DMS 273 treated with DMSO at 0.1 percent for 48 hours (cell line): ENCODE data around the gene RMI2.
"Not testable (repeated sequence)": the region's sequence is repeated elsewhere in the genome, so short reads cannot be mapped to it uniquely, and the experiment has no call there.

Experiments used
- DNase-seq: peaks from one replicate; lab custom pipeline; 2025; lab: John Stamatoyannopoulos, UW

The RMI2 gene

DNA sequence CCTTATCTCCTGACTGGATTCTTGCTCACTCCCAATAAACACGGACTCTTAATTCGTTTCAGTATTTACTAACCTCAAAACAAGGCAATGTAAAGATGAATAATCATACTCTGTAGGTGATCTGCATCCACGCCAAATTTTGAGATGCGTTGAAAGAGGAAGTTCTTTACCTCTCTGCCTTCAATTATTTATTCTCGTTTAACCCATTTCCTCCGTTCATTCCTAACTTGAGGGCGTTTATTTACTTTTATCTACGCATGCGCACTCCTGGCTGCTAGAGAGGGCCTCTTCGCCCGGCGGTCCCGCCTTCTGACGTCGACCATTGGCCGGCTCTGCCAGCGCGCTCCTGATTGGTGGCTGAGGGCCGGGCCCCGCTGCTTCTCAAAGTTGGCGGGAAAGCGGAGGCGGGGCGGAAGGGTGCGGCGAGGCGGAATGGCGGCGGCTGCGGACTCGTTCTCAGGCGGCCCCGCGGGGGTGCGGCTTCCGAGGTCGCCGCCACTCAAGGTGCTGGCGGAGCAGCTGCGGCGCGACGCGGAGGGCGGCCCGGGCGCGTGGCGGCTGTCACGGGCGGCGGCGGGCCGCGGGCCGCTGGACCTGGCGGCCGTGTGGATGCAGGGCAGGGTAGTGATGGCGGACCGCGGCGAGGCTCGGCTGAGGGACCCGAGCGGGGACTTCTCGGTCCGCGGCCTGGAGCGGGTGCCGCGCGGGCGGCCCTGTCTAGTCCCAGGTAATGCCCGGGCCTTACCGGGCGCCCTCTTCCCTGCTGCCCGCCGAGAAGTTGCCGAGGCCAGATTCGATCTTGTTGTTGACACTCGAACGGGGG, at the start of gene RMI2:
TSS of gene RMI2 (plus strand) at position 420 of the 823 bp plus-strand sequence. CDS start at position 433, 13 bp downstream.
- DNase-seq = peak; percentile 95

GRCh38 chr16:11295672-11296071, 49.6 kb upstream of the RMI2 start:
- DNase-seq = no peak

GRCh38 chr16:11296351-11296705, 48.9 kb upstream of the RMI2 start:
- DNase-seq = no peak

DNA sequence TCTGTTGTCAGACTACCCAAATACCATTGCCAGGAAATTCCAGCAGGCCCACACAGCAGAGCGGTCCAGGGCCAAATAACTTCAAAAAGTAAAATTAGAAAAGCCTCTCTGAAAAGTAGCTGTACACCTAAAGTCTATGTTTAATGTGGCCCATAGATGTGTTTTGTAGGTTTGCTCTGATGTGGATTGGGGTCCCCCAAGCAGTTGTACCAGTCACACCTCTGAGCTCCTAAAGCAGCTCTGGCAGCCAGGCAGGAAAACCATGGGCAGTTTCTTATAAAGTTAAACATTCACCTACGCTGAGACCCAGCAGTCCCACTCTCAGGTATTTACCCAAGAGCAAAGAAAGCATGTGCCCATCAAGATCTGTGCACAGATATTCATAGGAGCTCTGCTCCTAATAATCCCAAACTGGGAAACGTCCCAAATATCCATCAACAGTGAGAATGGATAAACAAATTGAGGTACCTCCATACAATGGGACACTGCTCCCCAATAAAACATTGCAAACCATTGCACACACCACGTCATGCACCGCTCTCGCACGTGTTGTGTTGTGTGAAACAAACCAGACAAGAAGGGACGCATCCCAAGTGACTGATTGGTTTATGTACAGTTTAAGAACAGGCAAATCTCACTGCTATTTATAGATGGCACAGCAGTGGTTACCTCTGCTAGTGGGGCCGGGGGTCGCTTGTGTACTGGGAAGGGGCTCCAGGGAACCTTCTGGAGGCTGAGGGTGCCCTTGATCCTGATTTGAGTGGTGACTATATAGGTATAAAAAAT, 48.4 kb upstream of the RMI2 start:
- DNase-seq = no peak

DNA sequence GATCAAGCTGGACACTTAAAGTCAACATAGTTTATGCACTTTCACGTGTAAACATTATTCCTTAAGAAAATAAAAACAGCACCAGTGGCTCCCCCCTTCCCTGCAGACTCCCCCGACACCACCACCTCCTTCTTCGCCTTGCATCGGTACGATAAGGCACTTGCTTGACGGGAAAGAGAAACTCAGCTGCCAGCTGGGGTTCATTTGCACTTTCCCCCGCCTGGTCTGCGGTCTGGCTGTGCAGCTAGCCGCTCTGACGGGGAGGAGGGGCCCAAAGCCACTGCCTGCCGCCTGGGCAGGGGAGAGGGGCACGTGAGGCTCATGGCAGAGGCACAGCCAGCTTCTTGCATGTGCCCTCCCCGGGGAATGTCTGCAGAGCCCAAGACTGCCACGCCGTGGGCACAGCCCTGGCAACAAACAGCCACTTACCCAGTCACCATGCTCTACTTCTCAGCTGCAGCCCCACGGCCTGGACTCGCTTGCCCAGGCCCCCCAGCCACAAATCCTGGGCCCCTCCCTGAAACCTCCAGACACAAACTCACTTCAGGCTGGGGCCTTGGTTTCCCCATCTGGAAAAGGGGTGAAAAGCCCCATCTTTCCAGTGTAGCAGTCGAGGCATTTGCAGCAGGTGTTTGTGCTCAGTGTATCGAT, 47.6 kb upstream of the RMI2 start:
- DNase-seq = peak; percentile 47

DNA sequence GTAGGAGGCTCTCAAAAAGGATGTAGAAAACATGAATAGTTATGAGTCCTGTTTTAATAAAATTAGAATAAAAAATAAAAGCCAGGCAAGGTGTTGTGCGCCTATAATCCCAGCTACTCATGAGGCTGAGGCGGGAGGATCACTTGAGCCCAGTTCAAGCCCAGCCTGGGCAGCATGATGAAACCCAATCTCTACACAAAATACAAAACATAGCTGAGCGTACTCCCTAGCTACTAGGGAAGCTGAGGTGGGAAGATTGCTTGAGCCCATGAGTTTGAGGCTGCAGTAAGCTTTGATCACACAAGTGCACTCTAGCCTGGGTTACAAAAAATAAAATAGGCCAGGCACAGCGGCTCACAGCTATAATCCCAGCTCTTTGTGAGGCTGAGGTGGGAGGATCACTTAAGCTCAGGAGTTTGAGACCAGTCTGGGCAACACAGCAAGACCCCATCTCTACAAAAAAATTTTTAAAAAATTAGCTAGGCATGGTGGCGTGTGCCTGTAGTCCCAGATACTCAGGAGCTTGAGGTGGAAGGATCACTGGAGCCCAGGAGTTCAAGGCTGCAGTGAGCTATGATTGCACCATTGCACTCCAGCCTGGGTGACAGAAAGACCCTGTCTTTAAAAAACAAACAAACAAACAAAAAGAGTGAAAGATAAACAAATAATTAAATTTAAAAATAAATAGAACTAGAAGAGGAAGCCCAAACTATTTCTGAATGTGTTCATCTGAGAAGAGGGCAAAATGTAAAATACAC, 46.9 kb upstream of the RMI2 start:
- DNase-seq = no peak

- not testable (repeated sequence) for DNase-seq
Observed at GRCh38 chr16:11298950-11299547, 46.2 kb upstream of the RMI2 start.

- DNase-seq = no peak
Observed at GRCh38 chr16:11299865-11300559, 45.2 kb upstream of the RMI2 start.

DNA sequence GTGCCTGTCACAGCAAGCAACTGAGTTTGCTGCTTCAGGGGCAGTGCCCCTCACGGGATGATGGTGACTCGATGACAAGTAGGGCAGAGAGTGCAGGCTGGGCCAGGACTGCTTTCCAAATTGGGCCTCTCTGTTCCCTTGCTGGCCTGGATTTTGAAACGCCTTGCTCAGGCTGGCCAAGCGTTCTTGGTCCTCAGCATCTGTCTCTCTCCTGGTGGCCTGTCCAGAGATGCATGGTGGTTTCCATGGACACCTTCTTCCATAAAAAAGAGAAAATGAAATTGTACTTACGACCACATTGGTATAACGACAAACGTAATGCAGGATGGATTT, 44.7 kb upstream of the RMI2 start:
- DNase-seq = no peak

GRCh38 chr16:11301645-11302501, 43.4 kb upstream of the RMI2 start:
- DNase-seq = no peak

DNA sequence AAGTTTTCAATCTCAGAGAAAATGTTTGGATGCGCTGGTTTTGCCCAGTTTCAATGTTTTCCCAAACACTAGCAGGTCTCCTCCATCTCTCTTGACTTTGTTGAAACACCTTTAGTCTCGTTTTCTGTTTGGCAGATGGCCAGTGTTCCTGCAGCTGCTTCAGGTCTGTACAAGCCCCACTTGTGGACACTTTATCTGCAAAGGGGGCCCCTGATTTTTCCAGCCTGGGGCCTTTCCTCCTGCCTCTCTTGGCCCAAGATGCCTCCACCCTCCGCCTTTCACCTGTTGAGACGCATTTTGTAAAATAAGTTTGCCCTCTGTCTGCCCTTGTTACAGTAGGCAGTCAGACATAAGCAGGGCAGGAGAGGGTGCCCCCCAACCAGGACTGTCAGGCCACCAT, 42.3 kb upstream of the RMI2 start:
- DNase-seq = peak; percentile 21

DNA sequence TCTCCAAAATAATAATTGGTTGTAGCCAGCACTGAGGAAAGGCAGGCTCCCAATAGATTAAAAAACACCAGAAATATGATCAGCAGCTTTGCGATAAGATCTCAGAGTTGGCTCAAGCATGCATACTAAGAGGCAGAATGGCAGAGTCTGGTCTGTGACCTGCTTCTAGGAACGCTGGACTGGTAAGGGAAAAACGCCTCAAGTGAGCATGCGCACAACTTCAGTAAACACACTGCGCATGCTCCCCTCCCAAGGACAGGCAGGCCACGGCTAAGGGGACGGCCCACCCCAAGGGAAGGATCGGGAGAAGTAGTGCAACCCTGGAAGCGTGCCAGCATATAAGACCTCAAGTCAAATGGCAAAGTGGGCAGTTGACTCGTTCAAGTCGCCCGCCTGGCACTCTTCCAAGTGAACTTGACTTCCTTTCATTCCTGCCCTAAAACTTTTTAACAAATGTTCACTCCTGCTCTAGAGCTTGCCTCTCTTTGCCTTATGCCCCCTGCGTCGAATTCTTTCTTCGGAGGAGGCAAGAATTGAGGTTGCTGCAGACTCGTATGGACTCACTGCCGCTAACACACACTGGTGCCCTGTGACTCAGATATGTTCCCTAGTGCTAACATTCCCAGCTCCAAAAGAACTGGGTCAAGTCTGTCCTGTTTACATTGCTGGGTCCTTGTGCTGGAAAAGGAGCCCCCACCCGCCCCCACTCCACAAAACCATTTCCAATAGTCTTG, 41.7 kb upstream of the RMI2 start:
- peak; percentile 53 for DNase-seq

DNA sequence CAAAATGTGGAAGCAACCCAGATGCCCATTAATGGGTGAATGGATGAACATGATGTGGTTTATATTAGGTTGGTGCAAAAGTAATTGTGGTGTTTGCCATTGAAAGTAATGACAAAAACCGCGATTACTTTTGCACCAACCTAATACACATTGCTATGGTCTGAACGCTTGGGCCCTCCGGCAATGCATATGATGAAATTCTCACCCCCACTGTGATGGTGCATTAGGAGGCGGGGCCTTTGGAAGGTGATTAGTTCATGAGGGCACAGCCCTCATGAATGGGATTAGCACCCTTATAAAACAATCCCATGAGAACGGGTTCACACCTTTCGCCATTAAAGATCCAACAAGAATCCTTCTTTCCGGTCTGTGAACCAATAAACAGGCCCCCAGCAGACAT, 38.9 kb upstream of the RMI2 start:
- DNase-seq = no peak

- DNase-seq = no peak
Observed at GRCh38 chr16:11306997-11307638, 38.1 kb upstream of the RMI2 start.

GRCh38 chr16:11307639-11308492, 37.4 kb upstream of the RMI2 start:
- DNase-seq = no peak

GRCh38 chr16:11308493-11309283, 36.6 kb upstream of the RMI2 start:
- no peak for DNase-seq
